Aorta (tissue), 5 donors: ENCODE results near the gene HS6ST2. TPM values are rescaled to one million over a fixed set of nuclear protein-coding genes. Genes with fewer than 3 reads are reported as not detected.

Experiments used
- ATAC-seq: fragments of 200-7000 bp; cut with Tn5 transposase; one replicate; pipeline ENCODE4 v1.9.1; 2022; ENCODE audit warnings: moderate library complexity; ENCODE audit not compliant: low FRiP score
- DNase-seq, 2 donors: peaks; one replicate each; pipeline ENCODE4 v3.0.0-alpha.2; 2020
- H3K27ac ChIP-seq, 2 donors: one replicate each; pipeline ENCODE4 v1.5.1; 2013; ENCODE audit warnings: low read length in 2 of 2, mild to moderate bottlenecking in 2 of 2, moderate library complexity in 2 of 2, control low read depth in 1 of 2, inconsistent platforms in 1 of 2, low read depth in 1 of 2
- H3K27me3 ChIP-seq, 2 donors: one replicate each; pipeline ENCODE4 v1.6.1; 2013; ENCODE audit warnings: control low read depth in 1 of 2, low read length in 1 of 2, mild to moderate bottlenecking in 1 of 2, moderate library complexity in 1 of 2; ENCODE audit not compliant: insufficient read depth in 2 of 2, control insufficient read depth in 1 of 2
- H3K36me3 ChIP-seq, 2 donors: one replicate each; pipeline ENCODE4 v1.6.1; 2013; ENCODE audit warnings: control low read depth in 1 of 2, low read length in 1 of 2, mild to moderate bottlenecking in 1 of 2; ENCODE audit not compliant: insufficient read depth in 2 of 2, control insufficient read depth in 1 of 2
- H3K4me1 ChIP-seq, 2 donors: one replicate each; pipeline ENCODE4 v1.6.1; 2013; ENCODE audit warnings: low read length in 2 of 2, control low read depth in 1 of 2, mild to moderate bottlenecking in 1 of 2, moderate library complexity in 1 of 2; ENCODE audit not compliant: insufficient read depth in 2 of 2, control insufficient read depth in 1 of 2
- H3K4me3 ChIP-seq, 2 donors: one replicate each; pipeline ENCODE4 v1.5.1; 2013; ENCODE audit warnings: low read length in 2 of 2, control low read depth in 1 of 2, mild to moderate bottlenecking in 1 of 2
- H3K9me3 ChIP-seq: one replicate; pipeline ENCODE4 v1.6.1; 2013; ENCODE audit warnings: mild to moderate bottlenecking, low read length; ENCODE audit not compliant: control insufficient read depth
- WGBS, 2 donors: extraction: QIAGEN DNeasy Blood & Tissue Kit; methylation state at CpG; one replicate each; pipeline ENCODE4 v1.1.7; 2013; 5-methylcytosine and 5-hydroxymethylcytosine counted together
- intact Hi-C, 2 donors: fragments of 100-400 bp; cut with DNase I; formaldehyde crosslinking; loops; one replicate each; pipeline versions ENCODE4 v1.14.2 to v1.15.0; 2022
- polyA plus RNA-seq, 2 donors: library from polyadenylated mRNA; stranded (reverse); fragments of 200-250 nt; gene quantifications; one replicate each; pipeline ENCODE4 v1.2.3, GENCODE V29; 2013
- total RNA-seq, 2 donors: library from RNA; stranded (reverse); fragmentation: NEBNext Ultra II Directional; extraction: Animal tissue kit (Norgen Biotek cat#: 25700); gene quantifications; one replicate each; pipeline ENCODE4 v1.2.1, GENCODE V29; 2021
- donor health status: healthy with polysubstance abuse.
- donor health status: Bipolar disorder and iron deficiency.
- donor health status: DM: no; HTN: no; CAD: no.
- donor health status: DM: no; HTN: no; CAD: no.
- donor health status: DM: yes; HTN: yes; CAD: no.

The HS6ST2 gene
- total and polyA plus RNA-seq, 4 donors: 0.06 to 0.09 TPM; not detected in 2

- WGBS, 2 donors: 21 to 29% methylated on average over 4 of the region's 4 CpGs
- Histone ChIP-seq H3K9me3 (no peaks in the 10 kb centered on the region), H3K4me3 (no peak overlapping the region), H3K27ac (no peak overlapping the region), H3K27me3 (no peaks in the 10 kb centered on the region), H3K36me3 (no peaks in the 10 kb centered on the region), H3K4me1 (no peaks in the 10 kb centered on the region)
- intact Hi-C loops: no loop called here
- DNase-seq (no peak), ATAC-seq (no peak)
These were observed 115.8 kb downstream of the HS6ST2 start for GRCh38 chrX:132842460-132843238.

GRCh38 chrX:132837967-132838366 lies 120.5 kb downstream of the HS6ST2 start:
- intact Hi-C loops: no loop called here
- no peak for DNase-seq
- no peaks in the 10 kb centered on the region for H3K4me1 ChIP-seq
- no peaks in the 10 kb centered on the region for H3K27me3 ChIP-seq
- H3K9me3 ChIP-seq: no peaks in the 10 kb centered on the region
- 62 to 72% methylated on average over 5 of the region's 5 CpGs for WGBS, 2 donors
- no peak for ATAC-seq
- no peaks in the 10 kb centered on the region for H3K36me3 ChIP-seq
- no peak overlapping the region for H3K27ac ChIP-seq
- H3K4me3 ChIP-seq: no peak overlapping the region

- no peaks in the 10 kb centered on the region for H3K36me3 ChIP-seq
- intact Hi-C loops: no loop called here
- ATAC-seq: no peak
- H3K27me3 ChIP-seq: no peaks in the 10 kb centered on the region
- DNase-seq: no peak
- H3K9me3 ChIP-seq: no peaks in the 10 kb centered on the region
- H3K27ac ChIP-seq: no peak overlapping the region
- WGBS, 2 donors: 47 to 52% methylated on average over 3 of the region's 3 CpGs
- no peaks in the 10 kb centered on the region for H3K4me1 ChIP-seq
- no peak overlapping the region for H3K4me3 ChIP-seq
These were observed 121.3 kb downstream of the HS6ST2 start for GRCh38 chrX:132837126-132837525.

- no peaks in the 10 kb centered on the region for H3K4me1 ChIP-seq
- no peak overlapping the region for H3K27ac ChIP-seq
- no peak for DNase-seq
- intact Hi-C loops: no loop called here
- no peak overlapping the region for H3K4me3 ChIP-seq
- H3K9me3 ChIP-seq: no peaks in the 10 kb centered on the region
- H3K36me3 ChIP-seq: no peaks in the 10 kb centered on the region
- no peak for ATAC-seq
- no peaks in the 10 kb centered on the region for H3K27me3 ChIP-seq
These were observed 122.0 kb downstream of the HS6ST2 start for GRCh38 chrX:132836471-132836870.

- Histone ChIP-seq H3K4me3 (no peak overlapping the region), H3K36me3 (no peaks in the 10 kb centered on the region), H3K27ac (no peak overlapping the region), H3K27me3 (no peaks in the 10 kb centered on the region), H3K4me1 (no peaks in the 10 kb centered on the region), H3K9me3 (no peaks in the 10 kb centered on the region)
- DNase-seq (no peak), ATAC-seq (no peak)
- 69 to 73% methylated on average over 1 of the region's 1 CpG for WGBS, 2 donors
- intact Hi-C loops: no loop called here
These were observed 123.7 kb downstream of the HS6ST2 start for GRCh38 chrX:132834741-132835140.

GRCh38 chrX:132834109-132834508 lies 124.3 kb downstream of the HS6ST2 start:
- DNase-seq: no peak
- H3K36me3 ChIP-seq: no peaks in the 10 kb centered on the region
- intact Hi-C loops: no loop called here
- WGBS, 2 donors: 74 to 89% methylated on average over 5 of the region's 5 CpGs
- no peaks in the 10 kb centered on the region for H3K27me3 ChIP-seq
- no peak for ATAC-seq
- no peaks in the 10 kb centered on the region for H3K4me1 ChIP-seq
- H3K4me3 ChIP-seq: no peak overlapping the region
- no peak overlapping the region for H3K27ac ChIP-seq
- H3K9me3 ChIP-seq: no peaks in the 10 kb centered on the region

- intact Hi-C loops: no loop called here
- ATAC-seq: no peak
- WGBS, 2 donors: 47 to 54% methylated on average over 2 of the region's 2 CpGs
These were observed 125.1 kb downstream of the HS6ST2 start for GRCh38 chrX:132833373-132833772.

GRCh38 chrX:132831336-132831973 lies 127.0 kb downstream of the HS6ST2 start:
- DNase-seq (no peak), ATAC-seq (no peak)
- Histone ChIP-seq H3K27ac (no peak overlapping the region), H3K4me1 (no peaks in the 10 kb centered on the region), H3K4me3 (no peak overlapping the region), H3K9me3 (no peaks in the 10 kb centered on the region), H3K36me3 (no peaks in the 10 kb centered on the region), H3K27me3 (no peaks in the 10 kb centered on the region)
- intact Hi-C loops: no loop called here
- WGBS, 2 donors: 67 to 70% methylated on average over 8 of the region's 8 CpGs

More at GRCh38 chrX:132833373-132833772, 125.1 kb downstream of the HS6ST2 start:
- no peaks in the 10 kb centered on the region for H3K4me1 ChIP-seq
- no peaks in the 10 kb centered on the region for H3K36me3 ChIP-seq
- no peak overlapping the region for H3K4me3 ChIP-seq
- no peak for DNase-seq
- H3K27me3 ChIP-seq: no peaks in the 10 kb centered on the region
- no peaks in the 10 kb centered on the region for H3K9me3 ChIP-seq
- no peak overlapping the region for H3K27ac ChIP-seq

- Histone ChIP-seq H3K27me3 (no peaks in the 10 kb centered on the region), H3K36me3 (no peaks in the 10 kb centered on the region), H3K9me3 (no peaks in the 10 kb centered on the region), H3K4me1 (no peaks in the 10 kb centered on the region), H3K27ac (no peak overlapping the region), H3K4me3 (no peak overlapping the region)
- WGBS, 2 donors: 29 to 49% methylated on average over 2 of the region's 2 CpGs
- ATAC-seq (no peak), DNase-seq (no peak)
- intact Hi-C loops: no loop called here
These were observed 135.8 kb downstream of the HS6ST2 start for GRCh38 chrX:132822634-132823012.
